K562 (cell line): ENCODE data around the gene SMIM30. TPM values are rescaled to one million over a fixed set of nuclear protein-coding genes. Genes with fewer than 3 reads are reported as not detected.

ENCODE experiments used
- CTCF ChIP-seq, 3 experiments: IDR thresholded peaks in 2 of 3; conservative IDR thresholded peaks in 1 of 3; 2 replicates each; pipeline ENCODE4 v1.5.1; 2011 to 2012; ENCODE audit warnings: low read length in 3 of 3, mild to moderate bottlenecking in 3 of 3, control low read depth in 2 of 3, improper control_type of control experiment in 1 of 3, inconsistent platforms in 1 of 3, low read depth in 1 of 3, mixed read lengths in 1 of 3, moderate library complexity in 1 of 3; ENCODE audit not compliant: insufficient read depth in 2 of 3
- EP300 ChIP-seq: IDR thresholded peaks from 2 replicates; pipeline ENCODE4 v1.6.1; 2012; ENCODE audit warnings: low read length, improper control_type of control experiment
- FOXO4 ChIP-seq: fragments of 450-650 bp; formaldehyde crosslinking; IDR thresholded peaks from 2 replicates; pipeline ENCODE4 v1.4.0; 2020; ENCODE audit warnings: mild to moderate bottlenecking, moderate library complexity
- NFE2L1 ChIP-seq: fragments of 450-650 bp; IDR thresholded peaks from 2 replicates; pipeline ENCODE4 v1.6.1; 2016; ENCODE audit warnings: missing genetic modification characterization, low read depth, mild to moderate bottlenecking, missing compliant biosample characterization, moderate library complexity, borderline replicate concordance
- RAD21 ChIP-seq, 2 experiments: fragments of 250-450 bp in 1 of 2; fragments of 450-650 bp in 1 of 2; sonication (Bioruptor Pico) in 1 of 2; formaldehyde crosslinking in 1 of 2; IDR thresholded peaks in 1 of 2; conservative IDR thresholded peaks in 1 of 2; 2 replicates each; pipeline versions ENCODE4 v1.4.0 to v1.8.0; 2020 to 2022; ENCODE audit warnings: mild to moderate bottlenecking in 2 of 2, moderate library complexity in 1 of 2
- RBM39 ChIP-seq: fragments of 200-400 bp; formaldehyde crosslinking; optimal IDR thresholded peaks from 2 replicates; pipeline ENCODE3; 2018; ENCODE audit warnings: low read depth, low read length
- RHOXF2B ChIP-seq: fragments of 250-450 bp; sonication (Bioruptor Pico); conservative IDR thresholded peaks from 2 replicates; pipeline ENCODE4 v1.5.1; 2021
- TCF15 ChIP-seq: fragments of 250-450 bp; sonication (Bioruptor Pico); IDR thresholded peaks from 2 replicates; pipeline ENCODE4 v1.8.0; 2022; ENCODE audit warnings: moderate library complexity, mild to moderate bottlenecking, inconsistent platforms
- polyA plus RNA-seq, 8 experiments: library from polyadenylated mRNA; depleted of rRNA in 4 of 8; stranded (reverse) in 5 of 8; unstranded in 3 of 8; fragments of >200 nt; fragmentation: Nextera tagmentation in 2 of 8; fragmentation: Illumina TruSeq in 1 of 8; extraction: Ambion mirVana in 2 of 8; extraction: Trizol in 1 of 8; gene quantifications; 2 replicates each; pipeline versions ENCODE4 v1.2.1 to v1.2.3, GENCODE V29; 2011 to 2014; ENCODE audit warnings: inconsistent platforms in 1 of 8, missing spikeins in 1 of 8
- total RNA-seq, 7 experiments: library from RNA; depleted of rRNA in 6 of 7; stranded (reverse); fragments of >200 nt in 6 of 7; fragmentation: Illumina TruSeq in 2 of 7; extraction: Trizol in 2 of 7; gene quantifications; 2 replicates each; pipeline versions ENCODE4 v1.2.1 to v1.2.3, GENCODE V29; 2011 to 2021; ENCODE audit warnings: low replicate concordance in 1 of 7

SMIM30 gene
- total and polyA plus RNA-seq, 9 of the 15 experiments (the other 6 are each of a cell fraction or from before 2014, with no cell fraction given) = 161 to 891 (median 316) TPM

DNA sequence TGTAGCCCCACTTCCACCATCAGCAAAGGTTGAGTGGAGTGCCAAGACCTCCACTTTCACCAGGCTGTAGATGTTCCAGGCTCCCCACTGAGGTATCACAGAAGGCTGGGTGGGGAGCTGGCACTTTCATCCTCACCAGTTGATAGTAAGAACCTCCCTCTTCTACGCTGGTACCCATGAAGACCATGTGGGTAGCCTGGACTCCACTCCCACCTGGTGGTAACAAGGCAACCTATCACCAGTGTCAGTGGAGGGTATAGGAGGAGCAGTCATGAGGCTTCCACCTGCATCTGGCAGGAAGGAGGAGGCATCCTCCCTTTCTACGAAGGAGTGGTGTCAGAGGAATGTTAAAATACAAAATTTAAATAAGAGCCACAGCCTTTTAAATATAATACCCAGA, 4.4 kb downstream of the SMIM30 start (continued):
- TF ChIP-seq RBM39 (no peak), TCF15 (no peak), NFE2L1 (tag) (no peak), RHOXF2B (CRISPR knock-in tag) (no peak), FOXO4 (CRISPR knock-in tag) (no peak), CTCF (IDR thresholded peaks at IDR 0.05 in 2 of 3, conservative IDR thresholded peaks at IDR 0.05 in 1 of 3; ENCODE audit: insufficient read depth in 2 of 3, low read depth in 1 of 3, low read length in 3 of 3) (peak; percentile 51 to 61 (median 57)), RAD21 (CRISPR knock-in tag; conservative IDR thresholded peaks at IDR 0.05 in 1 of 2, IDR thresholded peaks at IDR 0.05 in 1 of 2) (peak; percentile 47 to 61), EP300 (no peak)
